Mesodermal cell (in vitro differentiated cells): ENCODE results near the gene CRYAA.
"Not testable (repeated sequence)": the region's sequence is repeated elsewhere in the genome, so short reads cannot be mapped to it uniquely, and the experiment has no call there.

Source experiments
- H3K27ac ChIP-seq: 2 replicates; pipeline ENCODE4 v1.7.0; 2013; ENCODE audit warnings: mild to moderate bottlenecking, low read depth, low read length, moderate library complexity; ENCODE audit not compliant: severe bottlenecking
- H3K36me3 ChIP-seq: 2 replicates; pipeline ENCODE4 v1.7.1; 2013; ENCODE audit warnings: mild to moderate bottlenecking, low read length, moderate library complexity; ENCODE audit not compliant: control insufficient read depth, insufficient read depth
- H3K4me1 ChIP-seq: one replicate; pipeline ENCODE4 v1.7.1; 2013; ENCODE audit warnings: mild to moderate bottlenecking, low read length; ENCODE audit not compliant: insufficient read depth, control insufficient read depth, poor library complexity, severe bottlenecking
- H3K4me3 ChIP-seq: 2 replicates; pipeline ENCODE4 v1.7.0; 2013; ENCODE audit warnings: low read length, control low read depth, mild to moderate bottlenecking; ENCODE audit not compliant: insufficient read depth, poor library complexity, severe bottlenecking; ENCODE audit errors: extremely low read depth
- H3K9me3 ChIP-seq: 2 replicates; pipeline ENCODE4 v1.7.1; 2013; ENCODE audit warnings: mild to moderate bottlenecking, low read length, moderate library complexity; ENCODE audit not compliant: control insufficient read depth
- WGBS, 2 experiments: methylation state at CpG; one replicate each; pipeline ENCODE4 v1.1.5; 2013; ENCODE audit warnings: missing lambda C conversion rate in 2 of 2; ENCODE audit not compliant: insufficient coverage in 2 of 2; 5-methylcytosine and 5-hydroxymethylcytosine counted together

Gene CRYAA

DNA sequence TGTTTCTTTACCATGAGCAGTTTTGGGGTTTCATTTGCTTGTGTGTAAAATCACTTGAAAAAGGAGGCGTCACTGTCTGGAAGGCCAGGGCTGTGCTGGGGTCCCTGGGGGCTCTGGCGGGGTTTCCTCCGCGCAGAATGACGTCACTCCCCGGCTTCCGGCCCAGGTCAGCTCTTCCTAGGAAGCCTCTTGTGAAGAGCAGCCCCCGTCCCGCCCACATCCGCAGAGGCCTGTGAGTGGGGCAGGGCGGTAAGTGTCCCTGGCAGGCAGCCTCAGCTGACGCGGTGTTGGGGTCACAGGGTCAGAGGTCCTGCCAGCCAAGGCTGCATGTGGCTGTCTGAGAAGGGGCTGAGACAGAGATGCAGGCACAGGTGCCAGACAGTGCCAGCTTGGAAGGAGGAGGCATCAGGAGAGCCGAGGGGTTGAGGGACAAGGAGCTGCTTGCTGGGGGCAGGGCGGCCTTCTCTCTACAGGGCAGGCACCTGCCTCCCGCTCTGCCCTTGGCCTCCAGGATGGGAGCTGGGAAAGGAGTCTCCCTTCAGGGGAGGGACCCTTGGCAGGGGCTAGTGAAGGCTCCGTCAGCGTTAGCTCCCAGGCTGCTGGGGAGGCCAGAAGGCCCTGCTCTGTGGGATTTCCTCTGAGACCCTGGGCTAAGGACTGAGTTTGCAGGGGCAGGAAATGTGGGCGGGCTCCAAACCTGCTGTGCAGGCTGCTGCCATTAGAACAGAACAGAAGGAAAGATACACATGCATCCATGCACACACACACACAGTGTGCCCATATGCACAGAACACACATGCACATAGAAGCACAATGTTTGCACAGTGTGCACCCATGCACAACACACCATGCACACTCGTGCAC is 8.5 kb downstream of the CRYAA start:
- H3K4me1 ChIP-seq, H3K4me3 ChIP-seq, H3K27ac ChIP-seq, H3K9me3 ChIP-seq, H3K36me3 ChIP-seq: not testable (repeated sequence)
- no CpG with 5 or more reads among the region's 20 CpGs for WGBS, 2 experiments

DNA sequence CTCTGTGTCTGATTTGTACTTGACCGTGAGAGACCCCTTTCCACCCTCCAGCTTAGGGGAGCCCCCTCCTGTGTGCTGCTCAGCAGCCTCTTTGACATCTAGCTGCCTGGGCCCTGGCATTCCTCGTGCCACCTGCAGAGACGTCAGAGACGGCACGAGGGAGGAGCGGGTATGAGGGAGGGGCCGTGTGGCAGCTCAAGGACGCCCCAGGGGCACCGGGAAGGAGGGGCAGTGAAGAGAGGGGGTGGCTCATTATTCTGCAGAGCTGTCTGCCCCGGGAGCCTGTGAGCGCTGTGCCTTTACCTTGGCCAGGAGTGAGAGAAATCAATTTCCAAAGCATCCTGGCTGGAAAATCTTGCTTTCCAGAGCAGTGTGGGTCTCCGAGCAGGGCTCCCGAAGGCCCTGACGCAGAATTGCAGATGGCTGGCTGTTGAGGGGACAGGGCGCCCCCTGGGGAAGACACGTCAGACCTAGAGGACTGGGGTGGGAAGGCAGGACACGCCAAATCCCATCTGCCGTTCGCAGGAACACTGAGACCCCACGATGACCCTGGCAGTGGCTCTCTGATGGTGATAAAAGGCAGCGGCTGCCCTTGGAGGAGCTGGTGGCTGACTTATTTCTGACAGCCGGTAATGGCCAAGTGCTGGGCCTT is 9.5 kb downstream of the CRYAA start:
- H3K4me1 ChIP-seq, H3K4me3 ChIP-seq, H3K27ac ChIP-seq, H3K9me3 ChIP-seq, H3K36me3 ChIP-seq: not testable (repeated sequence)
- WGBS, 2 experiments = no CpG with 5 or more reads among the region's 22 CpGs

DNA sequence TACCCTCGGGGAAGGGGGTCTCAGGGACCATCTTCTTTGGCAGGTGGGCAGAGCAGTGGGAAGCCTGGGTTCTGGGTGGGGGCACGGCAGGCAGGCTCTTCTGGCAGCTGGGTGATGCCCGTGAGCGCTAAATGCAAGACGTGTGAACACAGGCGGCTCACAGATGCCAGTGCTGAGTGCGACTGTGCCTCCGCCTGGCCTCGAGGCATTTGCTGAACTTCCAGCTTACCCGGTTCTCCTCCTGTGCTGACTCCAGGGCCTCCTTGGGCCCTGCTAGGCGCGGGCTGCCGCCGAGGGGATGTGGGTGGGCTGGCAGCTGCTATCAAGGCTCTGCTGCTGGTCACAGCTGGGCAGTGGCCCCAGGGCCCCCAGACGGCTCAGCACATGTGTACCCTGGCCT is 12.2 kb downstream of the CRYAA start:
- H3K4me1 ChIP-seq, H3K4me3 ChIP-seq, H3K27ac ChIP-seq, H3K36me3 ChIP-seq, H3K9me3 ChIP-seq: not testable (repeated sequence)
- WGBS, 2 experiments = no CpG with 5 or more reads among the region's 15 CpGs

DNA sequence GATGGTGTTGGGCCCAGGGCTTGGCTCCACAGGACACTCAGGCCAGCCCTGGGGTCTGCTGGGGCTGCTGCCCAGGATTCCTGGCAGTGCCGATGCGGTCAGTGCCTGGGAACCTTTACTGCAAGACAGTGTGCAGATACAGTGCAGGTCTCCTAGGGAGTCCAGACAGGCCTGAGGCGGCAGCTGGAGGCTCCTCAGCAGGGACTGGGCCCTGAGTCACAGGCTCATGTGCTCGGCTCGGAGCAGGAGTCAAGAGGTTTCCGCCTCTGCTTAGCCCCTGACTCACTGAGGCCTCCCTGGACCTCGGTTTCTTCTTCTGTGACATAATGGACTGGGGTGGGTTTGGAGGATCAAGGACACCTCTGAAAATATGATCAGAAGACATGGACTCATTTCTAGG is 18.5 kb downstream of the CRYAA start:
- WGBS, 2 experiments = no CpG with 5 or more reads among the region's 7 CpGs
- not testable (repeated sequence) for H3K36me3 ChIP-seq, H3K4me1 ChIP-seq, H3K4me3 ChIP-seq, H3K9me3 ChIP-seq, H3K27ac ChIP-seq

DNA sequence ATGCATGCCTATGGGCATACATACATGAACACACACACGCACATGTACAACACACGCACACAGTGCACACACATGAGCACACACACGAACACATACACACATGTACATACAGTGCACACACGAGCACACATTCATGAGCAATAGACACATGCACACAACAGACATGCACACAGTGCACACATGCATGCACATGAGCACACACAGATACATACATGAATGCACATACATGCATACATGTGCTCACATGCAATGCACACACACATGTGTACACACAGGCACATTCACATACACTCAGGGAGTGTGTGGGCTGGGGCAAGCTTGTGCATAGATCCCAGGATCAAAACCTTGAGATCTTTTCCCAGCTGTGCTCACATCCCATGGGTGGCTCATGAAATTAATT is 18.9 kb downstream of the CRYAA start:
- WGBS, 2 experiments = 83 to 89% methylated on average over 3 to 4 of the region's 4 CpGs
- Histone ChIP-seq H3K4me1 (no peaks in the 10 kb centered on the region), H3K9me3 (no peaks in the 10 kb centered on the region), H3K36me3 (no peaks in the 10 kb centered on the region), H3K4me3 (no peak overlapping the region), H3K27ac (no peak overlapping the region)

DNA sequence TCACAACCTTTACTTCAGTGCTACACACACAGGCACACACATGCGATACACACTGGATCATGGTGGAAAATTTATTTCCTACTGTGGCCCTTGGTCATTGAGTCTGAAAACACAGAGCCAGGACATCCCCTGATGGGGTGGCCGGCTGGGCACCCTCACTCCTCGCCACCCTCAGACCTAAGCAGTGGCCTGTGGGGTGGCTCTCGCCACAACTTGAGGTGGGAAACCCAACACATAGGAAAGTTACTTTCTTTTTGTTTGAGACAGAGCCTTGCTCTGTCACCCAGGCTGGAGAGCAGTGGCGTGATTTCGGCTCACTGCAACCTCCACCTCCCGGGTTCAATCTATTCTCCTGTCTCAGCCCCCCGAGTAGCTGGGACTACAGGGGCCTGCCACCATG is 19.4 kb downstream of the CRYAA start:
- Histone ChIP-seq H3K4me1 (no peaks in the 10 kb centered on the region), H3K27ac (no peak overlapping the region), H3K36me3 (no peaks in the 10 kb centered on the region), H3K9me3 (no peaks in the 10 kb centered on the region), H3K4me3 (no peak overlapping the region)
- WGBS, 2 experiments = 87 to 88% methylated on average over 5 to 7 of the region's 8 CpGs

DNA sequence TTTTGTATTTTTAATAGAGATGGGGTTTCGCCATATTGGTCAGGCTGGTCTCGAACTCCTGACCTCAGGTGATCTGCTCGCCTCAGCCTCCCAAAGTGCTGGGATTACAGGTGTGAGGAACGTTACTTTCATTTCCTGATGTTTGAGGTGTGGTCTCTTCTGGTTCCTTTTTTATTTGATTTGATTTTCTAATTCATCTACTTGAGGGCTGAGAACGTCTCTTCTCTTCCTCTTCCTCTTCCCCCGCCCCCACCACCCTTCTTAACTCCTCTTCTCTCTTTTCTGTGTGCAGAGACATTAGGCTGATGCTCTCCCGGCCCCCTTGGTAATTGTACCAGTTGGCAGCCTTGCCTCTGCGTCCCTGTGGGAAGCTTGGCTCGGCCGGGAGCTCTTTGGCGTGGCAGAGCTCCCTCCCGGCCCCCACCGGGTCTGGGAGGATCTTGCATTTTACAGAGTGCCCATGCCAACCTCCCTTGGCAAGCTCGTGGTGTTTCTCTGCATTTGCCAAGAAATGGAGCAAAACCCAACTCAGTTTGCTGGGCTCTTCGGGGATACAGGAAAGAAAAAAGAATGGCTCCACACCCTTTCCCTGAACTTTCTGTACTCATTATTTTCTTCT is 19.9 kb downstream of the CRYAA start:
- WGBS, 2 experiments = 88 to 91% methylated on average over 12 to 13 of the region's 15 CpGs
- Histone ChIP-seq H3K4me1 (peaks cover 2% of the 10 kb centered on the region), H3K27ac (no peak overlapping the region), H3K4me3 (no peak overlapping the region), H3K9me3 (no peaks in the 10 kb centered on the region), H3K36me3 (no peaks in the 10 kb centered on the region)

DNA sequence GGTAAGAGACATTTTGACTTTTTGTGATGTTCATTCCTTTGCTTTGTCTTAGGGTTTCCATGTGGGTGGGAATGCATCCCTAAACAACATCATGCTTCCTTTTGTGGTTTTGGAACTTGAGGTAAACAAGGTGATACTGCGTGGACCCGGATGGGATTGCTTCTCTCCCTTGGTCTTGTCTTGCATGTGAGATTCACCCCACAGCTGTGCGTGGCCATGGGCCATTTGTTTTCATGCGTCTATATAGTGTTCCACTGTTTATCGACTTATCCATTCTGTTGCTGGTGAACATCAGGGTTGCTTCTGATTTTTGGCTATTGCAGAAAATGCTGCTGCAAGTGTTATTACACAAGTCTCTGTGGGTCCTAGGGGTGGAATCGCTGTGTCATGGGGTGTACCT is 21.1 kb downstream of the CRYAA start:
- 91 to 95% methylated on average over 6 of the region's 6 CpGs for WGBS, 2 experiments
- Histone ChIP-seq H3K4me3 (no peak overlapping the region), H3K27ac (no peak overlapping the region)

DNA sequence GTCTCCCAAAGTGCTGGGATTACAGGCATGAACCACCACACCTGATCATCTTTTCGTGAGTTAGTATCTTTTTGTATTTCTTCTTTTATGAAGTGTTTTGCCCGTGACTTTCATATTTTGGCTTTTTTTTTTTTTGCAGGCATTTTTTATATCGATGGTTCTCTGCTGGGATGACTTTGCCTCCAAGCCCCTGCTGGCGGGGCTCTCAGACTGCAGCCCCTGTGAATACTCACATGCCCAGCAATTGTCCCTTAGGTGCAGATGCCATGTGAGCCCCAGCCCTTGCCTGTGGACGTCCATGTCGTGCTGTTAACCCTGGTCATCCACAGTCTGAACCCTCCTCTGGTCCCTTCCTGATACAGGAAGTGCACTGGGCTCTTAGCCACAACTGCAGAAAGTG is 21.7 kb downstream of the CRYAA start:
- WGBS, 2 experiments = 94% methylated on average over 5 to 6 of the region's 6 CpGs
- no peaks in the 10 kb centered on the region for H3K36me3 ChIP-seq
- no peak overlapping the region for H3K27ac ChIP-seq
- peaks cover 21% of the 10 kb centered on the region for H3K4me1 ChIP-seq
- H3K9me3 ChIP-seq = no peaks in the 10 kb centered on the region
- no peak overlapping the region for H3K4me3 ChIP-seq

More for the DNA sequence above, 21.1 kb downstream of the CRYAA start:
- Histone ChIP-seq H3K9me3 (no peaks in the 10 kb centered on the region), H3K36me3 (no peaks in the 10 kb centered on the region), H3K4me1 (peaks cover 15% of the 10 kb centered on the region)

DNA sequence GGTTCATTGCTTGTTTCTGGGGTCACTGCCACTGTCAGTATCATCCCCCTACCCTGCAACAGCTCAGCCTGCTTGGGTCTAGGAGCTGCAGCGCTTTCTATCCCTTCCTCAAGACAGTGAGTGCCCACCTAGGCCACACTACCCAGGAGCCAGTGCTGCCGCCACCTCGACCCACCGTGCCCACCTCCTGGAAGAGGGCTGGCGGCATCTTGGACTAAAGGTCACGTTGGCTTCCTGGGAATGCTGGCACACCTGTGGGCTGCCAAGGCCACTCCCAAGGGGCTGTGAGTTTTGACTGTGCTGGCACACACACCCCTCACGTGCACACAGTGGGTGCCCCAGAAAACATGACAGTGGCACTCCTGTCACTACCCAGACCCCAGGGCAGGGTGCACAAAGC is 22.1 kb downstream of the CRYAA start:
- Histone ChIP-seq H3K36me3 (no peaks in the 10 kb centered on the region), H3K9me3 (no peaks in the 10 kb centered on the region), H3K4me3 (no peak overlapping the region), H3K27ac (no peak overlapping the region), H3K4me1 (peaks cover 25% of the 10 kb centered on the region)
- WGBS, 2 experiments = 90 to 97% methylated on average over 7 of the region's 7 CpGs

DNA sequence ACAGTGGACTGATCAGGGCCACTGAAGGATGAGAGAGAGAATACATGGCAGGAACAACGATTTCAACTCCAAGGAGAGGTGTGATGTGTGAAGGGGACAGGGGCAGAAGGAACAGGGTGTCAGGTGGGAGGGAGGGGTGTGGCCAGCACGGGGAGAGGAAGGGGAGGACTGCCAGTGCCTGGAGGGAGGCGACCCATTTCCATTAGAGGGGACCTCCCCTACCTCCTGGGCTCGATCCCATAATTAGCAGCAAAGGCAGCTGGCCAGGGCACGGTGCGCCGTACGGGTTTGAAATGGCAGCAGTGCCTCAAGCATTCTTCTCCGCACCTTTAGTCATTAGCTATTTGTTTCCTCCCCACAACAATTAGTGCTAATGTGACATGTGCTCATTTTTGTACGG is 22.7 kb downstream of the CRYAA start:
- WGBS, 2 experiments = 90 to 91% methylated on average over 8 of the region's 10 CpGs
- no peak overlapping the region for H3K27ac ChIP-seq
- H3K9me3 ChIP-seq = no peaks in the 10 kb centered on the region
- peaks cover 26% of the 10 kb centered on the region for H3K4me1 ChIP-seq
- no peaks in the 10 kb centered on the region for H3K36me3 ChIP-seq
- H3K4me3 ChIP-seq = no peak overlapping the region
